HG03066 (cell line): ENCODE data around the gene NKX6-2.
"Not testable (repeated sequence)": the region's sequence is repeated elsewhere in the genome, so short reads cannot be mapped to it uniquely, and the experiment has no call there.

ENCODE experiments used
- ATAC-seq: cut with Tn5 transposase; IDR thresholded peaks from one replicate; pipeline ENCODE4 v1.9.1; 2021; ENCODE audit warnings: low read depth; ENCODE audit not compliant: unreplicated experiment

The NKX6-2 gene

GRCh38 chr10:132743196-132743924 is 42.6 kb downstream of the NKX6-2 start:
- ATAC-seq: not testable (repeated sequence)

- ATAC-seq: no peak
These were observed 43.1 kb downstream of the NKX6-2 start for GRCh38 chr10:132742837-132743194.

GRCh38 chr10:132742167-132742836 is 43.6 kb downstream of the NKX6-2 start:
- no peak for ATAC-seq

GRCh38 chr10:132740588-132740987 is 45.4 kb downstream of the NKX6-2 start:
- ATAC-seq: no peak

GRCh38 chr10:132739225-132739613 is 46.7 kb downstream of the NKX6-2 start:
- ATAC-seq: no peak

- no peak for ATAC-seq
These were observed 47.3 kb downstream of the NKX6-2 start for GRCh38 chr10:132738454-132739224.

GRCh38 chr10:132737390-132738048 is 48.4 kb downstream of the NKX6-2 start:
- ATAC-seq: no peak

GRCh38 chr10:132735923-132736391 is 50.0 kb downstream of the NKX6-2 start:
- ATAC-seq: no peak

- ATAC-seq: no peak
These were observed 50.6 kb downstream of the NKX6-2 start for GRCh38 chr10:132735341-132735775.

- no peak for ATAC-seq
These were observed 52.0 kb downstream of the NKX6-2 start for GRCh38 chr10:132733926-132734325.
